SK-N-SH treated with all-trans-retinoic acid at 6 μM for 48 hours (cell line): ENCODE results near the gene SEMA7A.
A peak's percentile ranks its signal among the peaks of the same experiment; 100 is the strongest.

Experiments used
- ATAC-seq: fragments of 200-7000 bp; cut with Tn5 transposase; 3 replicates; pipeline ENCODE4 v1.9.1; 2020; ENCODE audit warnings: mild to moderate bottlenecking, moderate library complexity
- ARNTL ChIP-seq: fragments of 450-650 bp; formaldehyde crosslinking; IDR thresholded peaks from 2 replicates; pipeline ENCODE4 v1.5.0; 2020; ENCODE audit warnings: low read depth, mild to moderate bottlenecking, moderate library complexity, borderline replicate concordance
- BACH2 ChIP-seq: fragments of 250-450 bp; sonication (Bioruptor Pico); IDR thresholded peaks from 2 replicates; pipeline ENCODE4 v1.9.0; 2021; ENCODE audit warnings: mild to moderate bottlenecking, borderline replicate concordance
- CREB5 ChIP-seq: fragments of 250-450 bp; sonication (Bioruptor Pico); IDR thresholded peaks from 2 replicates; pipeline ENCODE4 v1.5.1; 2020; ENCODE audit warnings: low read depth, mild to moderate bottlenecking, moderate library complexity
- CSDC2 ChIP-seq: fragments of 250-450 bp; sonication (Bioruptor Pico); IDR thresholded peaks from 2 replicates; pipeline ENCODE4 v1.5.0; 2020; ENCODE audit warnings: mild to moderate bottlenecking, moderate library complexity
- ESRRG ChIP-seq: fragments of 250-450 bp; sonication (Bioruptor Pico); IDR thresholded peaks from 2 replicates; pipeline ENCODE4 v1.6.1; 2021; ENCODE audit warnings: mild to moderate bottlenecking
- GLIS3 ChIP-seq: fragments of 250-450 bp; sonication (Bioruptor Pico); IDR thresholded peaks from 2 replicates; pipeline ENCODE4 v1.5.0; 2020; ENCODE audit warnings: mild to moderate bottlenecking, moderate library complexity
- POU6F1 ChIP-seq: fragments of 250-450 bp; sonication (Bioruptor Pico); IDR thresholded peaks from 2 replicates; pipeline ENCODE4 v1.8.0; 2021; ENCODE audit warnings: low read depth, mild to moderate bottlenecking, moderate library complexity, borderline replicate concordance
- PPARA ChIP-seq: fragments of 250-450 bp; sonication (Bioruptor Pico); IDR thresholded peaks from 2 replicates; pipeline ENCODE4 v1.5.0; 2020; ENCODE audit warnings: mild to moderate bottlenecking, borderline replicate concordance
- RARB ChIP-seq: fragments of 250-450 bp; sonication (Bioruptor Pico); IDR thresholded peaks from 2 replicates; pipeline ENCODE4 v1.8.0; 2021; ENCODE audit warnings: mild to moderate bottlenecking, moderate library complexity
- SNAI2 ChIP-seq: fragments of 250-450 bp; sonication (Bioruptor Pico); IDR thresholded peaks from 2 replicates; pipeline ENCODE4 v1.5.0; 2020; ENCODE audit warnings: mild to moderate bottlenecking, moderate library complexity
- TCF4 ChIP-seq: fragments of 250-450 bp; sonication (Bioruptor Pico); IDR thresholded peaks from 2 replicates; pipeline ENCODE4 v1.8.0; 2021; ENCODE audit warnings: mild to moderate bottlenecking, moderate library complexity, borderline replicate concordance
- TOX ChIP-seq: fragments of 250-450 bp; sonication (Bioruptor Pico); IDR thresholded peaks from 2 replicates; pipeline ENCODE4 v1.8.0; 2021; ENCODE audit warnings: mild to moderate bottlenecking, moderate library complexity, borderline replicate concordance
- TSHZ2 ChIP-seq: fragments of 250-450 bp; sonication (Bioruptor Pico); IDR thresholded peaks from 2 replicates; pipeline ENCODE4 v1.5.0; 2020; ENCODE audit warnings: mild to moderate bottlenecking, moderate library complexity
- ZC3H10 ChIP-seq: fragments of 250-450 bp; sonication (Bioruptor Pico); IDR thresholded peaks from 2 replicates; pipeline ENCODE4 v1.5.1; 2021; ENCODE audit warnings: mild to moderate bottlenecking, moderate library complexity
- ZFP3 ChIP-seq: fragments of 250-450 bp; sonication (Bioruptor Pico); IDR thresholded peaks from 2 replicates; pipeline ENCODE4 v1.5.0; 2020; ENCODE audit warnings: mild to moderate bottlenecking, moderate library complexity
- ZNF565 ChIP-seq: fragments of 450-650 bp; formaldehyde crosslinking; conservative IDR thresholded peaks from 2 replicates; pipeline ENCODE4 v1.5.0; 2020; ENCODE audit warnings: low read depth, mild to moderate bottlenecking, moderate library complexity
- ZNF70 ChIP-seq: fragments of 450-650 bp; formaldehyde crosslinking; IDR thresholded peaks from 2 replicates; pipeline ENCODE4 v1.5.0; 2020; ENCODE audit warnings: mild to moderate bottlenecking, moderate library complexity
- ZNF8 ChIP-seq: fragments of 450-650 bp; formaldehyde crosslinking; IDR thresholded peaks from 2 replicates; pipeline ENCODE4 v1.5.0; 2020; ENCODE audit warnings: mild to moderate bottlenecking, moderate library complexity
- TF ChIP-seq, protein P1 (sequence below): fragments of 250-450 bp; sonication (Bioruptor Pico); IDR thresholded peaks from 2 replicates; pipeline ENCODE4 v1.5.1; 2021; ENCODE audit warnings: mild to moderate bottlenecking, moderate library complexity
- TF ChIP-seq, protein P2 (sequence below): fragments of 250-450 bp; sonication (Bioruptor Pico); IDR thresholded peaks from 2 replicates; pipeline ENCODE4 v1.8.0; 2020; ENCODE audit warnings: mild to moderate bottlenecking, moderate library complexity, borderline replicate concordance

The SEMA7A gene

GRCh38 chr15:74461847-74462511, 28.2 kb upstream of the SEMA7A start:
- no peak for TF ChIP-seq ZC3H10 (CRISPR knock-in tag)
- no peak for TF ChIP-seq ZNF8
- TF ChIP-seq BACH2 (CRISPR knock-in tag) = no peak
- TF ChIP-seq ZFP3 (CRISPR knock-in tag) = no peak
- no peak for TF ChIP-seq TOX (CRISPR knock-in tag)
- TF ChIP-seq ARNTL (CRISPR knock-in tag) = no peak
- no peak for TF ChIP-seq ZNF565 (CRISPR knock-in tag)
- no peak for TF ChIP-seq TCF4
- TF ChIP-seq CREB5 (CRISPR knock-in tag) = no peak
- TF ChIP-seq, protein P1, sequence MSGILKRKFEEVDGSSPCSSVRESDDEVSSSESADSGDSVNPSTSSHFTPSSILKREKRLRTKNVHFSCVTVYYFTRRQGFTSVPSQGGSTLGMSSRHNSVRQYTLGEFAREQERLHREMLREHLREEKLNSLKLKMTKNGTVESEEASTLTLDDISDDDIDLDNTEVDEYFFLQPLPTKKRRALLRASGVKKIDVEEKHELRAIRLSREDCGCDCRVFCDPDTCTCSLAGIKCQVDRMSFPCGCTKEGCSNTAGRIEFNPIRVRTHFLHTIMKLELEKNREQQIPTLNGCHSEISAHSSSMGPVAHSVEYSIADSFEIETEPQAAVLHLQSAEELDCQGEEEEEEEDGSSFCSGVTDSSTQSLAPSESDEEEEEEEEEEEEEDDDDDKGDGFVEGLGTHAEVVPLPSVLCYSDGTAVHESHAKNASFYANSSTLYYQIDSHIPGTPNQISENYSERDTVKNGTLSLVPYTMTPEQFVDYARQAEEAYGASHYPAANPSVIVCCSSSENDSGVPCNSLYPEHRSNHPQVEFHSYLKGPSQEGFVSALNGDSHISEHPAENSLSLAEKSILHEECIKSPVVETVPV (CRISPR knock-in tag) = no peak
- TF ChIP-seq, protein P2, sequence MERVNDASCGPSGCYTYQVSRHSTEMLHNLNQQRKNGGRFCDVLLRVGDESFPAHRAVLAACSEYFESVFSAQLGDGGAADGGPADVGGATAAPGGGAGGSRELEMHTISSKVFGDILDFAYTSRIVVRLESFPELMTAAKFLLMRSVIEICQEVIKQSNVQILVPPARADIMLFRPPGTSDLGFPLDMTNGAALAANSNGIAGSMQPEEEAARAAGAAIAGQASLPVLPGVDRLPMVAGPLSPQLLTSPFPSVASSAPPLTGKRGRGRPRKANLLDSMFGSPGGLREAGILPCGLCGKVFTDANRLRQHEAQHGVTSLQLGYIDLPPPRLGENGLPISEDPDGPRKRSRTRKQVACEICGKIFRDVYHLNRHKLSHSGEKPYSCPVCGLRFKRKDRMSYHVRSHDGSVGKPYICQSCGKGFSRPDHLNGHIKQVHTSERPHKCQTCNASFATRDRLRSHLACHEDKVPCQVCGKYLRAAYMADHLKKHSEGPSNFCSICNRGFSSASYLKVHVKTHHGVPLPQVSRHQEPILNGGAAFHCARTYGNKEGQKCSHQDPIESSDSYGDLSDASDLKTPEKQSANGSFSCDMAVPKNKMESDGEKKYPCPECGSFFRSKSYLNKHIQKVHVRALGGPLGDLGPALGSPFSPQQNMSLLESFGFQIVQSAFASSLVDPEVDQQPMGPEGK (CRISPR knock-in tag) = no peak
- no peak for TF ChIP-seq TSHZ2 (CRISPR knock-in tag)
- TF ChIP-seq ZNF70 (CRISPR knock-in tag) = no peak
- TF ChIP-seq CSDC2 (CRISPR knock-in tag) = no peak
- ATAC-seq = peak; percentile 13; the same call in 2 of the 3 replicates

DNA sequence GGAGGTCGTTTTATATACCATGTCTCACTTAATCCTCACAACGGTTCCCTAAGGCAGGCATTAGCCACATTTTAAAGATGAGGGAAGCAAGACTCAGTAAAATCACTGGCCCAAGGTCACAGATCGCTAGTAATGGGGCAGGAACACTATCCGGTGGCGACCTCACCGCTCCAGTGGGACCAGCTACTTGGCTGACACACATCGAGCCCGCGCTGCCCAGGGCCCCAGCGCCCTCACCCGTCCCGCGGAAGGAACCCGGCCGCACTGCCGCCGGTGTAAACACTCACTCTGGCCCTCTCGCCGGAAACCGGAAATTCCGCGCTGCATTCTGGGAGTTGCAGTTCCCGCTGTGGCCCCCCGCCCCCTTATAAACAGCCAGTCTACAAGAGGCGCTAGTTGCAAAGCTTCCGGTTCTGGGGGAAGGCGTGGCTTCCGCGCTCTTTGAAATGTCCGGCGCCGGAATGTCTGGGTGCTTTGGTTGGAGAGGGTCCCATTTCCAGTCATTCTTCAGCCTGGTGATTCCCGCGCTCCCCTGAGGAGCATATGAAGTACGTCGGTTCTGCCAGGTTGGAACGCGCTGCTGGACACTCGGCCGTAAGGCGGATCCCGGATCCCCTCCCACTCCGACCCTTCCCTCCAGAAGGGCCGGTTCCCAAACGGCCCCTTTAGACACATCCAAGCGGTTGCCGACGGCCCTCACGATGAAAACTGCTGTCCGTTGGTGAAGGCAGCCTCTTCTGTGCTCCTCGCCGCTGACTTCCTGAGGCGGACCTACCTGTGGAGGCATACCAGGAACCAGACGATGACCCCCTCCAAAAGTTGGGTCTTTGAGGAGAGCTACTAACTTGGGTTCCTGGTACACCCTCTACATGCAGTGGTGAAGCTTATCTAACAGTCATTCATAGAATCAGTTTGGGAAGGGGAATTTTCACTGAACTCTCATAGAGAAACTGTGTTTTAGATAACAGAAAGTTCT, 27.4 kb upstream of the SEMA7A start, which contains the start of gene UBL7:
Gene UBL7, minus strand, starts transcription at position 290 of the 976 bp plus-strand sequence. CDS start 2,293 bp downstream, outside the sequence.
- ATAC-seq = peak; percentile 98
- TF ChIP-seq TCF4 (no peak), POU6F1 (CRISPR knock-in tag) (no peak), SNAI2 (CRISPR knock-in tag) (no peak), PPARA (CRISPR knock-in tag) (no peak), TOX (CRISPR knock-in tag) (no peak), ESRRG (no peak), ZNF8 (no peak), CSDC2 (CRISPR knock-in tag) (no peak), TSHZ2 (CRISPR knock-in tag) (no peak), ZNF70 (CRISPR knock-in tag) (no peak), ARNTL (CRISPR knock-in tag) (no peak), BACH2 (CRISPR knock-in tag) (no peak), GLIS3 (CRISPR knock-in tag) (no peak), RARB (CRISPR knock-in tag) (no peak)
- TF ChIP-seq, protein P2 (CRISPR knock-in tag) = no peak
- TF ChIP-seq, protein P1 (CRISPR knock-in tag) = no peak
